Activated CD4-positive, alpha-beta T cell treated with anti-CD3 and anti-CD28 coated beads for 36 hours (primary cell): ENCODE measurements around the gene FMOD. TPM values are rescaled to one million over a fixed set of nuclear protein-coding genes. Genes with fewer than 3 reads are reported as not detected.
"Not testable (repeated sequence)": the region's sequence is repeated elsewhere in the genome, so short reads cannot be mapped to it uniquely, and the experiment has no call there.

Experiments used
- ATAC-seq: fragments of 200-7000 bp; cut with Tn5 transposase; one replicate; pipeline ENCODE4 v1.10.0; 2021; ENCODE audit warnings: mild to moderate bottlenecking, moderate library complexity
- CTCF ChIA-PET: fragments of 350-600 bp; sonication (Branson Sonifier 250); formaldehyde crosslinking; loops from one replicate; lab custom pipeline; 2021; ENCODE audit warnings: antibody characterized with exemption; lab: Charles Lee
- POLR2A ChIA-PET: fragments of 350-600 bp; sonication (Branson Sonifier 250); formaldehyde crosslinking; loops from one replicate; lab custom pipeline; 2021; ENCODE audit warnings: antibody characterized with exemption, inconsistent platforms; lab: Charles Lee
- DNase-seq: peaks from one replicate; pipeline ENCODE4 v3.0.0-alpha.2; 2020
- H3K27ac Mint-ChIP-seq: one replicate; pipeline ENCODE4 v1.8.0; 2021; ENCODE audit warnings: mixed read lengths
- H3K27me3 Mint-ChIP-seq: one replicate; pipeline ENCODE4 v1.8.0; 2021; ENCODE audit warnings: mixed read lengths
- H3K36me3 Mint-ChIP-seq: one replicate; pipeline ENCODE4 v1.8.0; 2021; ENCODE audit warnings: low read depth, mixed read lengths
- H3K4me1 Mint-ChIP-seq: one replicate; pipeline ENCODE4 v1.8.0; 2021; ENCODE audit warnings: mixed read lengths
- H3K4me3 Mint-ChIP-seq: one replicate; pipeline ENCODE4 v1.8.0; 2021; ENCODE audit warnings: mild to moderate bottlenecking, moderate library complexity, mixed read lengths
- H3K9me3 Mint-ChIP-seq: one replicate; pipeline ENCODE4 v1.8.0; 2021; ENCODE audit warnings: low read depth, mixed read lengths
- intact Hi-C, 2 experiments: fragments of 100-400 bp; cut with DNase I in 1 of 2; cut with micrococcal nuclease in 1 of 2; formaldehyde crosslinking; loops; one replicate each; pipeline versions ENCODE4 v1.14.2 to v1.15.1; 2022 to 2024; cut with DNase I, micrococcal nuclease
- total RNA-seq, 2 experiments: library from RNA; stranded (reverse); gene quantifications; one replicate each; pipeline ENCODE4 v1.2.3, GENCODE V29; 2021

Gene FMOD
- total RNA-seq, 2 experiments from 2014 or later: 0.87 to 0.98 TPM

DNA sequence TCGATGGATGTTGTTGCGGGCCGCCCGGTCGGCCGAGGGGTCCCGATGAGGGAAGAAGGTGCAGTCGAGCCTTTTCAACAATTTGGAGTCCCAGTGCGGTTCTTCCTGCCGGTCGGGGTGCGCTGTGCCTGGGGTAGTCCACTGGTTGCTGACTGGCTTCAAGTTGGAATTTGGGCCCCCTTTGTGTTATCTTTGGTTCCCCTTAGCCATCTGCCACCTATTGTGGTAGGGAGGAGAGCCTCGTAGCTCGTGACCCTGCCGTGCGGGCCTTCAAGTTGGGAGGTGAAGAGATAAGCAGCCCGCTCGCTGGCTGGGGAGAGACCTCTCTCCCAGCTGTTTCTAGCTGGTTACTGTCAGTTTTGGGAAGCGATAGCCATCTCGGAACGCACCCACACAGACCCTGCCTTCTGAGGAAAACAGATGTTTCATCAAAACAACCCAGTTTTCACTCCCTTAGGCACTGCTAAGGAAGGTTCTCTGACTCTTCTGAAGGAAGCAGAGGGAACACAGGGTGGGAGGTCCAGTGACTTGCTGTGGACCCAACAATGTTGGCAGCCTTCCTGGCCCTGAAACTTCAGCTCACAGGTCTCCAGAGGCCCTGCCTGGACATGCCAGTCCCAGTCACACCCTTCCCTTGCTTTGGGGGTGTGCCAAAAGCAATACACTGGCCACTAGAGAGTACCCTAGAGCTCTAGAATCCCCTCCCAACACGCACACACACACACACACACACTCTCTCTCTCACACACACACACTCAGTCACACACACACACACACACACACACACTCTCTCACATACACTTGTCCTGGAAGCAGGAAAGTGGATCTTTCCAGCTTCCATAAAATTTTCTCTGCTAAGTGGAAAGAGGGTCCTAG lies 44.6 kb downstream of the FMOD start:
- peak overlapping the region; percentile 95 for H3K27ac Mint-ChIP-seq
- H3K4me3 Mint-ChIP-seq: peak overlapping the region; percentile 98
- no peaks in the 10 kb centered on the region for H3K9me3 Mint-ChIP-seq
- H3K27me3 Mint-ChIP-seq: no peaks in the 10 kb centered on the region
- peaks cover 58% of the 10 kb centered on the region for H3K4me1 Mint-ChIP-seq
- DNase-seq (peak; percentile 55), ATAC-seq (peak; percentile 5)
- CTCF ChIA-PET: interaction anchor here (0.7 to 8.6 kb wide), 13 partner anchors 10 to 148 kb away, joined by 3 to 143 read pairs (median 5); no protein-coding TSS in a partner anchor
- intact Hi-C loops: loop anchor here in 1 of 2 experiments (1.0 to 5.0 kb wide), 3 partner anchors 14 to 499 kb away; partner anchors contain the start of genes ATP2B4 and KDM5B
- peaks cover 56% of the 10 kb centered on the region for H3K36me3 Mint-ChIP-seq
- POLR2A ChIA-PET: interaction anchor here (0.6 to 7.3 kb wide), 11 partner anchors 9 to 39 kb away, joined by 3 to 207 read pairs (median 11); no protein-coding TSS in a partner anchor

DNA sequence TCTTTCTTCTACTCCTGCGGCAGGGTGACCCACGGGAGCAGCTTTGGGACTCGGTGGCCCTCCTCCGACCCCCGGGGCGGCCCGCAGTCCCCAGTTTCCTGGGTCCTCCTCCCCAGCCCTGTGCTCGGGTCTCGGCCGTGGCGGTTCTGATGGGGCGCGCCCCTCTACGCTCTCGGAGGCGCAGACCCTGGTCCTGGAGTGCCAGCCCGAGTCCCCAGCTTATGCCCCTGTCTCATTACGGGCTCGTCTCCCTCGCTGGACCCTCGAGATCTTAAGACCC lies 45.2 kb downstream of the FMOD start:
- H3K27ac Mint-ChIP-seq: peak overlapping the region; percentile 95
- no peak for DNase-seq
- H3K9me3 Mint-ChIP-seq: no peaks in the 10 kb centered on the region
- no peaks in the 10 kb centered on the region for H3K27me3 Mint-ChIP-seq
- H3K36me3 Mint-ChIP-seq: peaks cover 53% of the 10 kb centered on the region
- peak; percentile 2 for ATAC-seq
- intact Hi-C loops: loop anchor here (1.0 to 5.0 kb wide), 7 partner anchors 15 to 498 kb away; partner anchors contain the start of genes ATP2B4 (in 1 of the 2) and KDM5B (in 1 of the 2)
- peak overlapping the region; percentile 98 for H3K4me3 Mint-ChIP-seq
- CTCF ChIA-PET: interaction anchor here (0.7 to 8.6 kb wide), 8 partner anchors 11 to 147 kb away, joined by 3 to 143 read pairs (median 30); no protein-coding TSS in a partner anchor
- peaks cover 54% of the 10 kb centered on the region for H3K4me1 Mint-ChIP-seq
- POLR2A ChIA-PET: interaction anchor here (0.6 to 7.3 kb wide), 8 partner anchors 9 to 39 kb away, joined by 3 to 207 read pairs (median 20); no protein-coding TSS in a partner anchor

- H3K27ac Mint-ChIP-seq: peak within 1 kb of the TSS; percentile 97
These were observed 45.8 kb downstream of the FMOD start, which contains the start of gene BTG2 for GRCh38 chr1:203304919-203305808. Gene BTG2 (plus strand): TSS chr1:203305519. CDS start chr1:203305607, 88 bp downstream.

DNA sequence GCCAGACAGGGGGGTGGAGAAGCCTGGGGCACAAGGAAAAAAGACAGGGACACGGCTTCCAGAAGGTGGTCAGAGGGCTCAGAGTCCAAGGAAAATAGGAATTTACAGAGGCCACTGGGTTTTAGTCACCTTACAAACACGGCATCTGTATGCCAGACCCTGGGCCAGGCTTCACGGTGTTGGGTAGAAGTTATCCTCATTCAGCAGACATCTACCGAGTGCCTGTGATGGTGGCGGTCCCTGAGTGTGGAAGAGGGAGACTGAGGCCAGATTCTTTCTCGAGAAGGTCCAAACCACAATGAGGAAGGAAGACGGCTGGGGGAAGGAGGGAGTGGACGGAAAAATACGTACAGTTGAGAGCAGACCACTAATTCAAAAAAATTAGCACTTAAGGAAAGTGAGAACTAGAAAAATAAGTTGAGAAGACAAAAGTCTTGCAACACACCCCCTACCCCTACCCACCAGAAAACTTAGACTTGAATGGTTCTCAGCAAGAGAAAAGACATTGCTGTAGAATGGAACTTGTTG lies 46.5 kb downstream of the FMOD start:
- POLR2A ChIA-PET: interaction anchor here (0.6 to 7.3 kb wide), 10 partner anchors 9 to 298 kb away, joined by 3 to 207 read pairs (median 7); partner anchors contain the start of gene TMEM183A
- Mint-ChIP-seq H3K4me3 (peak overlapping the region; percentile 98), H3K27ac (peak overlapping the region; percentile 97), H3K36me3 (peaks cover 40% of the 10 kb centered on the region), H3K9me3 (no peaks in the 10 kb centered on the region), H3K27me3 (no peaks in the 10 kb centered on the region), H3K4me1 (peaks cover 49% of the 10 kb centered on the region)
- no peak for DNase-seq
- no peak for ATAC-seq
- intact Hi-C loops: no loop called here
- CTCF ChIA-PET: interaction anchor here (1.0 to 3.4 kb wide), 4 partner anchors 14 to 32 kb away, joined by 3 to 33 read pairs (median 7); no protein-coding TSS in a partner anchor

More at GRCh38 chr1:203304919-203305808, 45.8 kb downstream of the FMOD start, which contains the start of gene BTG2:
- H3K36me3 Mint-ChIP-seq: peaks cover 47% of the 10 kb centered on the region
- intact Hi-C loops: loop anchor here (1.0 to 5.0 kb wide), 6 partner anchors 15 to 498 kb away; partner anchors contain the start of genes ATP2B4 (in 1 of the 2) and KDM5B (in 1 of the 2)
- ChIA-PET POLR2A (interaction anchor here (0.6 to 7.3 kb wide), 10 partner anchors 8 to 298 kb away, joined by 3 to 207 read pairs (median 7); partner anchors contain the start of gene TMEM183A), CTCF (interaction anchor here (0.6 to 3.4 kb wide), 6 partner anchors 11 to 33 kb away, joined by 3 to 33 read pairs (median 4); no protein-coding TSS in a partner anchor)
- no peaks in the 10 kb centered on the region for H3K27me3 Mint-ChIP-seq
- no peaks in the 10 kb centered on the region for H3K9me3 Mint-ChIP-seq
- peak within 1 kb of the TSS; percentile 98 for H3K4me3 Mint-ChIP-seq
- ATAC-seq: peak; percentile 88
- H3K4me1 Mint-ChIP-seq: peaks cover 54% of the 10 kb centered on the region
- DNase-seq: peak; percentile 96

DNA sequence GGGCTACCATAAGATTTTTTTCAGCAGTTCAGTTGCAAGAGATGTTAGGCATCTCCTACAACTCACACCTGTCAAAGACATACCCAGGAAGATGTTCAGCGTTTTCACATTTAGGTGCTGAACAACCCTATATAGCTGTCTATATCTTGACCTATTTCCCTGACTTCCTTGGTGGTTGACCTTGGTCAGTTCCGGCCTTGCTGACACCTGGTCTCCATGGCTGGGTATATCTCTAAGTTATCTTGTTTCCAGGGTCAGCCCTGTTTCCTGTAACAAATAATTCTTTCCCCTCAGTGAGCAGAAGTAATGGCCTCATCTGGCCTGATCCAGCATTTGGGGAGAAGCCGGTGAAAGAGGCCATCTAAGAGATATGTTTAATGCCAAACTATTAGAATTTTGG lies 48.0 kb downstream of the FMOD start:
- no peaks in the 10 kb centered on the region for H3K27me3 Mint-ChIP-seq
- H3K4me1 Mint-ChIP-seq: peaks cover 46% of the 10 kb centered on the region
- intact Hi-C loops: no loop called here
- no peaks in the 10 kb centered on the region for H3K9me3 Mint-ChIP-seq
- CTCF ChIA-PET: interaction anchor here (1.0 to 1.2 kb wide), 2 partner anchors 19 to 34 kb away, joined by 3 read pairs; no protein-coding TSS in a partner anchor
- ATAC-seq (no peak), DNase-seq (no peak)
- peaks cover 24% of the 10 kb centered on the region for H3K36me3 Mint-ChIP-seq
- no peak overlapping the region for H3K27ac Mint-ChIP-seq
- POLR2A ChIA-PET: no interaction called here
- no peak overlapping the region for H3K4me3 Mint-ChIP-seq

DNA sequence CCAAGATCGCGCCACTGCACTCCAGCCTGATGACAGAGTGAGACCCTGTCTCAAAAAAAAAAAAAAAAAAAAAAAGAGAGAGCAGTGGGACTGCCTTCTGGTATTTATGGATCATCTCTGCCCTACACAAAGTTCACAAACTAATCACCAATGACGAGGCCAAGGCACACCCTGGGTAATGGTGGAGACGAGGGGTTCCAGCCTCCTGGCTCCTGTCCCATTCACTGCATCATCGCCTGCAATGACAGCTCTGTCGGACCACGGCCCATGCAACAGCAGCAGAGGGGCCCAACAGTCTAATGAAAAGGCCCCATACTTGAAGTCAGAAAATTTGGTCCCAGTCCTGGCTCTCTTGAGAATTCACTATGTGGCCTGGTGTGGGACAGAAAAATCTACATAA lies 48.5 kb downstream of the FMOD start:
- H3K9me3 Mint-ChIP-seq: no peaks in the 10 kb centered on the region
- POLR2A ChIA-PET: no interaction called here
- ATAC-seq (no peak), DNase-seq (no peak)
- H3K27me3 Mint-ChIP-seq: no peaks in the 10 kb centered on the region
- intact Hi-C loops: no loop called here
- H3K36me3 Mint-ChIP-seq: peaks cover 20% of the 10 kb centered on the region
- no peak overlapping the region for H3K4me3 Mint-ChIP-seq
- H3K4me1 Mint-ChIP-seq: peaks cover 43% of the 10 kb centered on the region
- no peak overlapping the region for H3K27ac Mint-ChIP-seq
- CTCF ChIA-PET: interaction anchor here (0.7 to 1.2 kb wide), 3 partner anchors 12 to 33 kb away, joined by 3 read pairs; no protein-coding TSS in a partner anchor

- Mint-ChIP-seq H3K4me3 (no peak overlapping the region), H3K27me3 (no peaks in the 10 kb centered on the region), H3K36me3 (peaks cover 8% of the 10 kb centered on the region), H3K27ac (no peak overlapping the region), H3K9me3 (no peaks in the 10 kb centered on the region), H3K4me1 (peaks cover 45% of the 10 kb centered on the region)
- intact Hi-C loops: no loop called here
- CTCF ChIA-PET: interaction anchor here (1.5 to 2.9 kb wide), 2 partner anchors 11 to 28 kb away, joined by 6 to 18 read pairs; no protein-coding TSS in a partner anchor
- ATAC-seq (no peak), DNase-seq (no peak)
- POLR2A ChIA-PET: interaction anchor here (2.8 kb wide), 1 partner anchor 10 kb away, joined by 8 read pairs; no protein-coding TSS in a partner anchor
These were observed 49.6 kb downstream of the FMOD start for GRCh38 chr1:203301331-203301668.

DNA sequence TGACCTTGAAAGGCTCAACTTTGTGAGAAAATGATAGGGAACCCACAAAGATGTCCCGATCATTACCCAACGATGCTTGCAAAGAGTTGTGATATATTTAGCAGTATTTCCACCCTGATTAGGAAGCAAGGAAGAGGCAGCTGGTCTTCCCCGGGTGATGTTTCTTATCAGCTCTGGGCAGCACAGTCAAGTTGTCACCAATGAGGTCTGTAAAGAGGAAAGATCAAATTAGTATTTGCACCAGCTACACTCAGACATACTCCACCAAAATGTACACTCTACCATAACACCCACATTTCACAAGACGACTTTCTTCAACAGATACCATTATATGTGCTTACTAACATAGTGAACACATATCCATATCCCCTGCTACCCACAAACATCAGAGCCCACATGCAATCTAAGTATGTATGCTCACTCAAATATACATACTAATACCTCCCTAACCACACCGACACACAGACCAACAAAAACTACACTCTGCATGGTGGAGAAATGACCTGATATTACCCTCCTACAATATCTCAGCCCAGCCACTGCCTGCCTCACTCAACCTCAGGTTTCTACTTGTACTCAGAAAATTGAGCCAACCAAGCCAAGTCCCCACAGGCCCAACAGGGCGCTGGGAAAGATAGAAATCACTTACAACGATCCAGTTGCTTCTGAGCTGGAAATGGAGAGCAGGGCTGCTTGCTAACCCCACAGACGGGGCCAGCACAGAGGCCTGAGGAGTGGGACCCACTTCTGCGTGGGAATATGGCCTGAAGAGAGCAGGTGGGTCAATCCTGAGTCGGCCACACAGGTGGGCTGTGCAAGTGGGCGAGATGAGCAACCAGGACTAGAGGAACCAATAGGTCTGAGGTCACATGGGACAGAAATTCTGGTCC lies 50.2 kb downstream of the FMOD start:
- ChIA-PET CTCF (interaction anchor here (1.1 to 2.9 kb wide), 8 partner anchors 10 to 41 kb away, joined by 3 to 18 read pairs (median 5); no protein-coding TSS in a partner anchor), POLR2A (interaction anchor here (0.6 to 2.8 kb wide), 2 partner anchors 10 to 21 kb away, joined by 3 to 8 read pairs; no protein-coding TSS in a partner anchor)
- no peak for ATAC-seq
- Mint-ChIP-seq H3K4me3 (no peak overlapping the region), H3K36me3 (peaks cover 3% of the 10 kb centered on the region), H3K27me3 (no peaks in the 10 kb centered on the region), H3K4me1 (peaks cover 47% of the 10 kb centered on the region), H3K9me3 (no peaks in the 10 kb centered on the region), H3K27ac (peak overlapping the region; percentile 30)
- intact Hi-C loops: no loop called here
- no peak for DNase-seq

DNA sequence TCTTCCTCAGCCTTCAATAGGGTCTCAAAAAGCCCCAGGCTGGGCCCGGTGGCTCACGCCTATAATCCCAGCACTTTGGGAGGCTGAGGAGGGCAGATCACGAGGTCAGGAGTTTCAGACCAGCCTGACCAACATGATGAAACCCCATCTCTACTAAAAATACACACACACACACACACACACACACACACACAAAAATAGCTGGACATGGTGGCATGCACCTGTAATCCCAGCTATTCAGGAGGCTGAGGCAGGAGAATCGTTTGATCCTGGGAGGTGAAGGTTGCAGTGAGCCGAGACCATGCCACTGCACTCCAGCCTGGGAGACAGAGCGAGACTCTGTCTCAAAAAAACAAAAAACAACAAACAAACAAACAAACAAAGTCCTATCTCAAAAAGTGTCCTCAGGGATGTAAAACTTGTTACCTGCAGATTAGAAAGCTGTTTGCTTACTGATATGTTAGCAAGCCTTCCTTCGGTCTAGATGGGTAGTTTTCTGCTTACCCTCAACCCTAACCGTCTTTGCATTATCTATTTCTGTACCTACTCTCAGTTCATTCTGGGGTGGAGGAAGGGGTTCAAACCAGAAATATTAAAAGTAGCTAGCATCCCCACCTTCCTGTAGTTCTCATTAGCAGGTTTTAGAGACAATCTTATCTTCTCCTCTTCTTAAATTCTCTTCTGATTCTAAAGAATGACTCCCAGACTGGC lies 51.0 kb downstream of the FMOD start:
- Mint-ChIP-seq H3K4me1 (peaks cover 55% of the 10 kb centered on the region), H3K27ac (peak overlapping the region; percentile 30)
- CTCF ChIA-PET: interaction anchor here (0.7 to 2.9 kb wide), 12 partner anchors 8 to 42 kb away, joined by 3 to 18 read pairs (median 5); no protein-coding TSS in a partner anchor
- H3K36me3 Mint-ChIP-seq, intact Hi-C loops, ATAC-seq, H3K4me3 Mint-ChIP-seq, DNase-seq, H3K27me3 Mint-ChIP-seq, H3K9me3 Mint-ChIP-seq: not testable (repeated sequence)
- POLR2A ChIA-PET: interaction anchor here (0.6 to 2.8 kb wide), 3 partner anchors 9 to 20 kb away, joined by 3 to 8 read pairs (median 7); no protein-coding TSS in a partner anchor
